ENCODE measurements around the gene FLNA. TPM values are rescaled to one million over a fixed set of nuclear protein-coding genes. Genes with fewer than 3 reads are reported as not detected.
A peak's percentile ranks its signal among the peaks of the same experiment; 100 is the strongest.
"Not testable (repeated sequence)": the region's sequence is repeated elsewhere in the genome, so short reads cannot be mapped to it uniquely, and the experiment has no call there.

Gene FLNA
- total RNA-seq, 1 experiment from 2014 or later: 1,563 TPM

GRCh38 chrX:154312116-154312515, 62.3 kb downstream of the FLNA start:
- Histone ChIP-seq H3K27me3 (no peaks in the 10 kb centered on the region), H3K4me3 (no peak overlapping the region), H3K36me3 (no peaks in the 10 kb centered on the region), H3K9me3 (no peaks in the 10 kb centered on the region)
- no peak for DNase-seq

GRCh38 chrX:154310616-154311536, 63.6 kb downstream of the FLNA start:
- no peak overlapping the region for H3K4me3 ChIP-seq
- no peak for DNase-seq
- H3K36me3 ChIP-seq: no peaks in the 10 kb centered on the region
- no peaks in the 10 kb centered on the region for H3K9me3 ChIP-seq
- H3K27me3 ChIP-seq: no peaks in the 10 kb centered on the region

GRCh38 chrX:154309041-154309775, 65.2 kb downstream of the FLNA start:
- no peaks in the 10 kb centered on the region for H3K36me3 ChIP-seq
- no peak overlapping the region for H3K4me3 ChIP-seq
- H3K9me3 ChIP-seq: no peaks in the 10 kb centered on the region
- no peaks in the 10 kb centered on the region for H3K27me3 ChIP-seq
- DNase-seq: no peak

- Histone ChIP-seq H3K9me3 (no peaks in the 10 kb centered on the region), H3K4me3 (no peak overlapping the region), H3K27me3 (no peaks in the 10 kb centered on the region), H3K36me3 (no peaks in the 10 kb centered on the region)
- DNase-seq: peak; percentile 26
Observed at GRCh38 chrX:154308108-154308946, 66.1 kb downstream of the FLNA start.

GRCh38 chrX:154307202-154307601, 67.2 kb downstream of the FLNA start:
- no peaks in the 10 kb centered on the region for H3K9me3 ChIP-seq
- no peak overlapping the region for H3K4me3 ChIP-seq
- no peaks in the 10 kb centered on the region for H3K27me3 ChIP-seq
- H3K36me3 ChIP-seq: no peaks in the 10 kb centered on the region
- no peak for DNase-seq

- no peaks in the 10 kb centered on the region for H3K36me3 ChIP-seq
- no peaks in the 10 kb centered on the region for H3K27me3 ChIP-seq
- H3K4me3 ChIP-seq: no peak overlapping the region
- DNase-seq: no peak
- H3K9me3 ChIP-seq: no peaks in the 10 kb centered on the region
Observed at GRCh38 chrX:154305541-154306205, 68.8 kb downstream of the FLNA start.

GRCh38 chrX:154304846-154305245, 69.6 kb downstream of the FLNA start:
- Histone ChIP-seq H3K36me3 (no peaks in the 10 kb centered on the region), H3K9me3 (no peaks in the 10 kb centered on the region), H3K27me3 (no peaks in the 10 kb centered on the region), H3K4me3 (no peak overlapping the region)
- no peak for DNase-seq

- Histone ChIP-seq H3K27me3 (no peaks in the 10 kb centered on the region), H3K9me3 (no peaks in the 10 kb centered on the region), H3K36me3 (no peaks in the 10 kb centered on the region), H3K4me3 (no peak overlapping the region)
- no peak for DNase-seq
Observed at GRCh38 chrX:154303476-154303875, 71.0 kb downstream of the FLNA start.

- H3K4me3 ChIP-seq, H3K9me3 ChIP-seq, H3K27me3 ChIP-seq, H3K36me3 ChIP-seq, DNase-seq: not testable (repeated sequence)
Observed at GRCh38 chrX:154302998-154303397, 71.4 kb downstream of the FLNA start.

- Histone ChIP-seq H3K27me3 (no peaks in the 10 kb centered on the region), H3K4me3 (no peak overlapping the region), H3K36me3 (no peaks in the 10 kb centered on the region), H3K9me3 (no peaks in the 10 kb centered on the region)
- no peak for DNase-seq
Observed at GRCh38 chrX:154300816-154301215, 73.6 kb downstream of the FLNA start.

Other genes starting within 250 kb of the FLNA start
- gene OPN1LW, start 230.4 kb downstream of the FLNA start, total RNA-seq (2014; rRNA removed; shearing (Covaris generic); ENCODE audit: low replicate concordance): not detected in 2 replicates
- not detected in 2 replicates for gene OPN1MW, start 192.0 kb downstream of the FLNA start, total RNA-seq (2014; rRNA removed; shearing (Covaris generic); ENCODE audit: low replicate concordance)
- not detected in 2 replicates for gene OPN1MW2, start 154.9 kb downstream of the FLNA start, total RNA-seq (2014; rRNA removed; shearing (Covaris generic); ENCODE audit: low replicate concordance)
- not detected in 2 replicates for gene OPN1MW3, start 117.1 kb downstream of the FLNA start, total RNA-seq (2014; rRNA removed; shearing (Covaris generic); ENCODE audit: low replicate concordance)
- gene TEX28, start 79.5 kb downstream of the FLNA start, total RNA-seq (2014; rRNA removed; shearing (Covaris generic); ENCODE audit: low replicate concordance): not detected in 2 replicates
- gene TKTL1, start 78.8 kb downstream of the FLNA start, total RNA-seq (2014; rRNA removed; shearing (Covaris generic); ENCODE audit: low replicate concordance): not detected in 2 replicates
- 48.7 and 62.4 TPM in 2 replicates for gene EMD, start 4.7 kb upstream of the FLNA start, total RNA-seq (2014; rRNA removed; shearing (Covaris generic); ENCODE audit: low replicate concordance)
- 2,393 and 3,736 TPM in 2 replicates for gene RPL10, start 23.7 kb upstream of the FLNA start, total RNA-seq (2014; rRNA removed; shearing (Covaris generic); ENCODE audit: low replicate concordance)
- gene DNASE1L1, start 34.6 kb upstream of the FLNA start, total RNA-seq (2014; rRNA removed; shearing (Covaris generic); ENCODE audit: low replicate concordance): 20.0 and 21.9 TPM in 2 replicates
- gene TAFAZZIN, start 36.9 kb upstream of the FLNA start, total RNA-seq (2014; rRNA removed; shearing (Covaris generic); ENCODE audit: low replicate concordance): 15.1 and 16.2 TPM in 2 replicates
- gene ATP6AP1, start 54.0 kb upstream of the FLNA start, total RNA-seq (2014; rRNA removed; shearing (Covaris generic); ENCODE audit: low replicate concordance): 53.2 and 62.2 TPM in 2 replicates
- 43.6 and 59.8 TPM in 2 replicates for gene GDI1, start 62.5 kb upstream of the FLNA start, total RNA-seq (2014; rRNA removed; shearing (Covaris generic); ENCODE audit: low replicate concordance)
- 33.4 and 35.4 TPM in 2 replicates for gene FAM50A, start 69.5 kb upstream of the FLNA start, total RNA-seq (2014; rRNA removed; shearing (Covaris generic); ENCODE audit: low replicate concordance)
- gene PLXNA3, start 83.6 kb upstream of the FLNA start, total RNA-seq (2014; rRNA removed; shearing (Covaris generic); ENCODE audit: low replicate concordance): 0.27 and 5.0 TPM in 2 replicates
- 20.5 and 25.7 TPM in 2 replicates for gene LAGE3, start 104.6 kb upstream of the FLNA start, total RNA-seq (2014; rRNA removed; shearing (Covaris generic); ENCODE audit: low replicate concordance)
- 51.9 and 101 TPM in 2 replicates for gene UBL4A, start 112.0 kb upstream of the FLNA start, total RNA-seq (2014; rRNA removed; shearing (Covaris generic); ENCODE audit: low replicate concordance)
- gene SLC10A3, start 116.0 kb upstream of the FLNA start, total RNA-seq (2014; rRNA removed; shearing (Covaris generic); ENCODE audit: low replicate concordance): 5.1 and 15.2 TPM in 2 replicates
- 22.3 and 48.2 TPM in 2 replicates for gene FAM3A, start 141.6 kb upstream of the FLNA start, total RNA-seq (2014; rRNA removed; shearing (Covaris generic); ENCODE audit: low replicate concordance)
- 50.4 and 61.8 TPM in 2 replicates for gene G6PD, start 172.2 kb upstream of the FLNA start, total RNA-seq (2014; rRNA removed; shearing (Covaris generic); ENCODE audit: low replicate concordance)
- 18.5 and 31.4 TPM in 2 replicates for gene IKBKG, start 173.0 kb upstream of the FLNA start, total RNA-seq (2014; rRNA removed; shearing (Covaris generic); ENCODE audit: low replicate concordance)
- gene CTAG1A, start 210.5 kb upstream of the FLNA start, total RNA-seq (2014; rRNA removed; shearing (Covaris generic); ENCODE audit: low replicate concordance): not detected in 2 replicates
- not detected in 2 replicates for gene CTAG1B, start 244.6 kb upstream of the FLNA start, total RNA-seq (2014; rRNA removed; shearing (Covaris generic); ENCODE audit: low replicate concordance)